Body of pancreas (tissue), 4 donors: ENCODE data around the gene MMP10.

Source experiments
- CTCF ChIP-seq, 7 experiments: fragments of 450-650 bp in 4 of 7; fragments of 200-600 bp in 3 of 7; sonication (generic) in 3 of 7; IDR thresholded peaks; one replicate each; pipeline ENCODE4 v1.5.1; 2016 to 2019; ENCODE audit warnings: antibody characterized with exemption in 7 of 7
- POLR2A ChIP-seq, 3 donors: fragments of 450-650 bp; IDR thresholded peaks; one replicate each; pipeline ENCODE4 v1.6.1; 2016; ENCODE audit warnings: antibody characterized with exemption in 3 of 3, mild to moderate bottlenecking in 2 of 3

GRCh38 chr11:102760344-102761035 lies 19.9 kb downstream of the MMP10 start:
- no peak for TF ChIP-seq POLR2A (IDR thresholded peaks at IDR 0.05)
- no peak for TF ChIP-seq CTCF (IDR thresholded peaks at IDR 0.05)
